IMR-90 (cell line): ENCODE results near the gene UNKL.

Experiments used
- BHLHE40 ChIP-seq: fragments of 150-350 bp; IDR thresholded peaks from 2 replicates; pipeline ENCODE4 v1.6.1; 2016; ENCODE audit warnings: mild to moderate bottlenecking, low read depth, low read length
- CEBPB ChIP-seq: IDR thresholded peaks from 2 replicates; pipeline ENCODE4 v1.6.1; 2012; ENCODE audit warnings: low read depth, low read length, improper control_type of control experiment
- CHD1 ChIP-seq: IDR thresholded peaks from 2 replicates; pipeline ENCODE4 v1.6.1; 2012; ENCODE audit warnings: low read depth, low read length, improper control_type of control experiment
- CTCF ChIP-seq: conservative IDR thresholded peaks from 2 replicates; pipeline ENCODE4 v1.5.1; 2012; ENCODE audit warnings: mild to moderate bottlenecking, low read depth, low read length, improper control_type of control experiment
- FOS ChIP-seq: fragments of 150-350 bp; IDR thresholded peaks from 2 replicates; pipeline ENCODE4 v1.6.1; 2016; ENCODE audit warnings: low read depth, low read length
- MAZ ChIP-seq: IDR thresholded peaks from 2 replicates; pipeline ENCODE4 v1.6.1; 2012; ENCODE audit warnings: low read depth, mild to moderate bottlenecking, low read length, improper control_type of control experiment, moderate library complexity, borderline replicate concordance
- MXI1 ChIP-seq: IDR thresholded peaks from 2 replicates; pipeline ENCODE4 v1.6.1; 2012; ENCODE audit warnings: low read depth, mild to moderate bottlenecking, low read length, moderate library complexity, borderline replicate concordance
- POLR2A ChIP-seq: IDR thresholded peaks from 2 replicates; pipeline ENCODE4 v1.6.1; 2012; ENCODE audit warnings: mild to moderate bottlenecking, low read depth, low read length
- RAD21 ChIP-seq: IDR thresholded peaks from 2 replicates; pipeline ENCODE4 v1.6.1; 2012; ENCODE audit warnings: low read length, improper control_type of control experiment
- SMC3 ChIP-seq: fragments of 150-350 bp; IDR thresholded peaks from 2 replicates; pipeline ENCODE4 v1.6.1; 2016; ENCODE audit warnings: low read depth, mild to moderate bottlenecking, antibody characterized with exemption, low read length, moderate library complexity

- TF ChIP-seq POLR2A (no peak), CTCF (no peak), MAZ (no peak), MXI1 (no peak), RAD21 (no peak), CEBPB (no peak), CHD1 (no peak), BHLHE40 (no peak), FOS (no peak), SMC3 (no peak)
These were observed 28.2 kb upstream of the UNKL start for GRCh38 chr16:1442697-1443096.
